ENCODE data around the gene PXYLP1.

- TF ChIP-seq EZH2phosphoT487 (IDR thresholded peaks at IDR 0.05; ENCODE audit: insufficient read depth, low read depth) (no peak), EZH2 (IDR thresholded peaks at IDR 0.05; ENCODE audit: insufficient read depth, poor library complexity, severe bottlenecking) (no peak)
These were observed 30.7 kb downstream of the PXYLP1 start for GRCh38 chr3:141262308-141262705.

Measured in GM23248 (cell line).